ENCODE measurements around the gene ZNF735.

- TF ChIP-seq CTCF (IDR thresholded peaks at IDR 0.05) (no peak), POLR2A (IDR thresholded peaks at IDR 0.05) (no peak)
These were observed 14.8 kb upstream of the ZNF735 start for GRCh38 chr7:64192148-64192704.
